ENCODE data around the gene SCRN2. TPM values are rescaled to one million over a fixed set of nuclear protein-coding genes. Genes with fewer than 3 reads are reported as not detected.

SCRN2 gene
- total RNA-seq, 1 experiment from 2014 or later, result 35.5 TPM

GRCh38 chr17:47801906-47802305, 39.2 kb downstream of the SCRN2 start:
- no peaks in the 10 kb centered on the region; the same call in 1 of the 2 replicates for H3K27me3 ChIP-seq (ENCODE audit: control insufficient read depth, insufficient read depth, low read length)
- DNase-seq, result no peak
- H3K4me3 ChIP-seq (ENCODE audit: insufficient read depth, low read depth, low read length), result no peak overlapping the region
- H3K36me3 ChIP-seq (replicated peaks; ENCODE audit: control insufficient read depth, insufficient read depth, low read length), result no peaks in the 10 kb centered on the region

- H3K27me3 ChIP-seq (ENCODE audit: control insufficient read depth, insufficient read depth, low read length), result no peaks in the 10 kb centered on the region; the same call in 1 of the 2 replicates
- DNase-seq, result no peak
- H3K36me3 ChIP-seq (replicated peaks; ENCODE audit: control insufficient read depth, insufficient read depth, low read length), result no peaks in the 10 kb centered on the region
- H3K4me3 ChIP-seq (ENCODE audit: insufficient read depth, low read depth, low read length), result no peak overlapping the region
Measured at GRCh38 chr17:47801176-47801765, 39.8 kb downstream of the SCRN2 start.

GRCh38 chr17:47800686-47801085, 40.4 kb downstream of the SCRN2 start:
- Histone ChIP-seq H3K36me3 (replicated peaks; ENCODE audit: control insufficient read depth, insufficient read depth, low read length) (no peaks in the 10 kb centered on the region), H3K4me3 (ENCODE audit: insufficient read depth, low read depth, low read length) (no peak overlapping the region), H3K27me3 (ENCODE audit: control insufficient read depth, insufficient read depth, low read length) (no peaks in the 10 kb centered on the region; the same call in 1 of the 2 replicates)
- DNase-seq, result peak; percentile 34

GRCh38 chr17:47797797-47798196, 43.3 kb downstream of the SCRN2 start:
- peak; percentile 46 for DNase-seq
- Histone ChIP-seq H3K27me3 (ENCODE audit: control insufficient read depth, insufficient read depth, low read length) (peaks cover 4% of the 10 kb centered on the region; the same call in 1 of the 2 replicates), H3K36me3 (replicated peaks; ENCODE audit: control insufficient read depth, insufficient read depth, low read length) (no peaks in the 10 kb centered on the region), H3K4me3 (ENCODE audit: insufficient read depth, low read depth, low read length) (no peak overlapping the region)

GRCh38 chr17:47792979-47793378, 48.1 kb downstream of the SCRN2 start:
- H3K36me3 ChIP-seq (replicated peaks; ENCODE audit: control insufficient read depth, insufficient read depth, low read length), result no peaks in the 10 kb centered on the region
- no peak overlapping the region for H3K4me3 ChIP-seq (ENCODE audit: insufficient read depth, low read depth, low read length)
- peaks cover 36% of the 10 kb centered on the region for H3K27me3 ChIP-seq (ENCODE audit: control insufficient read depth, insufficient read depth, low read length)
- no peak for DNase-seq

- peaks cover 39% of the 10 kb centered on the region for H3K27me3 ChIP-seq (ENCODE audit: control insufficient read depth, insufficient read depth, low read length)
- no peak for DNase-seq
Measured at GRCh38 chr17:47792457-47792856, 48.6 kb downstream of the SCRN2 start.

GRCh38 chr17:47791025-47791424, 50.0 kb downstream of the SCRN2 start:
- H3K36me3 ChIP-seq (replicated peaks; ENCODE audit: control insufficient read depth, insufficient read depth, low read length), result no peaks in the 10 kb centered on the region
- H3K4me3 ChIP-seq (ENCODE audit: insufficient read depth, low read depth, low read length), result no peak overlapping the region
- H3K27me3 ChIP-seq (ENCODE audit: control insufficient read depth, insufficient read depth, low read length), result peaks cover 39% of the 10 kb centered on the region
- DNase-seq, result no peak

More at GRCh38 chr17:47792457-47792856, 48.6 kb downstream of the SCRN2 start:
- H3K36me3 ChIP-seq (replicated peaks; ENCODE audit: control insufficient read depth, insufficient read depth, low read length), result no peaks in the 10 kb centered on the region
- H3K4me3 ChIP-seq (ENCODE audit: insufficient read depth, low read depth, low read length), result no peak overlapping the region

- Histone ChIP-seq H3K4me3 (ENCODE audit: insufficient read depth, low read depth, low read length) (peak overlapping the region; percentile 47), H3K27me3 (ENCODE audit: control insufficient read depth, insufficient read depth, low read length) (peaks cover 39% of the 10 kb centered on the region), H3K36me3 (replicated peaks; ENCODE audit: control insufficient read depth, insufficient read depth, low read length) (no peaks in the 10 kb centered on the region)
- DNase-seq, result peak; percentile 93
Measured at GRCh38 chr17:47789611-47790561, 51.2 kb downstream of the SCRN2 start.

Other genes with a start within 250 kb of the SCRN2 start
- gene KPNB1, start 191.4 kb downstream of the SCRN2 start, total RNA-seq (2014; rRNA removed; shearing (Covaris generic)), result 389 and 429 TPM in 2 replicates
- 13.9 and 16.3 TPM in 2 replicates for gene TBKBP1, start 147.1 kb downstream of the SCRN2 start, total RNA-seq (2014; rRNA removed; shearing (Covaris generic))
- not detected in 2 replicates for gene TBX21, start 108.0 kb downstream of the SCRN2 start, total RNA-seq (2014; rRNA removed; shearing (Covaris generic))
- gene OSBPL7, start 19.5 kb downstream of the SCRN2 start, total RNA-seq (2014; rRNA removed; shearing (Covaris generic)), result 11.3 and 21.8 TPM in 2 replicates
- 138 and 156 TPM in 2 replicates for gene MRPL10, start 9.7 kb downstream of the SCRN2 start, total RNA-seq (2014; rRNA removed; shearing (Covaris generic))
- gene LRRC46, start 9.6 kb downstream of the SCRN2 start, total RNA-seq (2014; rRNA removed; shearing (Covaris generic)), result 0.21 and 0.30 TPM in 2 replicates
- gene SP6, start 9.9 kb upstream of the SCRN2 start, total RNA-seq (2014; rRNA removed; shearing (Covaris generic)), result 0.07 and 0.10 TPM in 2 replicates
- 2.7 and 3.2 TPM in 2 replicates for gene SP2, start 55.0 kb upstream of the SCRN2 start, total RNA-seq (2014; rRNA removed; shearing (Covaris generic))
- 8.9 and 12.9 TPM in 2 replicates for gene PNPO, start 100.3 kb upstream of the SCRN2 start, total RNA-seq (2014; rRNA removed; shearing (Covaris generic))
- gene PRR15L, start 116.6 kb upstream of the SCRN2 start, total RNA-seq (2014; rRNA removed; shearing (Covaris generic)), result 0.10 TPM in 1 of 2 replicates, not detected in the other
- gene CDK5RAP3, start 129.8 kb upstream of the SCRN2 start, total RNA-seq (2014; rRNA removed; shearing (Covaris generic)), result 63.9 and 79.1 TPM in 2 replicates
- not detected in 2 replicates for gene COPZ2, start 196.5 kb upstream of the SCRN2 start, total RNA-seq (2014; rRNA removed; shearing (Covaris generic))
- gene NFE2L1, start 207.1 kb upstream of the SCRN2 start, total RNA-seq (2014; rRNA removed; shearing (Covaris generic)), result 89.5 and 114 TPM in 2 replicates

Measured in H7 (cell line).